Keratinocyte (primary cell): ENCODE results near the gene SKOR1. TPM values are rescaled to one million over a fixed set of nuclear protein-coding genes. Genes with fewer than 3 reads are reported as not detected.

Experiments used
- DNase-seq: peaks from one replicate; pipeline ENCODE4 v3.0.0-alpha.2; 2011; ENCODE audit warnings: low read depth, missing footprints, low spot score
- FAIRE-seq: peaks from 2 replicates; lab custom pipeline; 2011; peaks lifted over from hg19 to GRCh38; lab: Jason Lieb, UNC
- H2AFZ ChIP-seq: 2 replicates; pipeline ENCODE4 v1.6.0; 2012; ENCODE audit warnings: low read length, control low read depth, inconsistent platforms; ENCODE audit not compliant: control insufficient read depth
- H3K27ac ChIP-seq: 2 replicates; pipeline ENCODE4 v1.5.1; 2011; ENCODE audit warnings: low read length; ENCODE audit not compliant: control insufficient read depth, insufficient read depth
- H3K27me3 ChIP-seq: 3 replicates; pipeline ENCODE4 v1.6.0; 2011; ENCODE audit warnings: low read length; ENCODE audit not compliant: control insufficient read depth, insufficient read depth; ENCODE audit errors: extremely low read depth
- H3K36me3 ChIP-seq, 2 experiments: 2 replicates in 1 of 2; 3 replicates in 1 of 2; pipeline ENCODE4 v1.5.1; 2011; ENCODE audit warnings: low read length in 2 of 2, mild to moderate bottlenecking in 1 of 2; ENCODE audit not compliant: control insufficient read depth in 2 of 2, insufficient read depth in 2 of 2; ENCODE audit errors: extremely low read depth in 1 of 2
- H3K4me1 ChIP-seq: 3 replicates; pipeline ENCODE4 v1.5.1; 2011; ENCODE audit warnings: low read length; ENCODE audit not compliant: control insufficient read depth, insufficient read depth; ENCODE audit errors: extremely low read depth
- H3K4me2 ChIP-seq: 3 replicates; pipeline ENCODE4 v1.6.0; 2011; ENCODE audit warnings: low read depth, low read length; ENCODE audit not compliant: control insufficient read depth, insufficient read depth; ENCODE audit errors: extremely low read depth
- H3K4me3 ChIP-seq, 3 experiments: fragments of 200-600 bp in 1 of 3; sonication (generic) in 1 of 3; 2 replicates in 2 of 3; 3 replicates in 1 of 3; pipeline ENCODE4 v1.5.1; 2011 to 2016; ENCODE audit warnings: low read length in 3 of 3, mild to moderate bottlenecking in 3 of 3, control low read depth in 2 of 3, inconsistent platforms in 1 of 3, low read depth in 1 of 3, mixed read lengths in 1 of 3, mixed run types in 1 of 3, moderate library complexity in 1 of 3; ENCODE audit not compliant: control insufficient read depth in 2 of 3, insufficient read depth in 2 of 3; ENCODE audit errors: extremely low read depth in 1 of 3
- H3K79me2 ChIP-seq: 2 replicates; pipeline ENCODE4 v1.6.0; 2012; ENCODE audit warnings: low read length; ENCODE audit not compliant: control insufficient read depth, insufficient read depth
- H3K9ac ChIP-seq: 3 replicates; pipeline ENCODE4 v1.6.0; 2011; ENCODE audit warnings: low read length; ENCODE audit not compliant: control insufficient read depth, insufficient read depth; ENCODE audit errors: extremely low read depth
- H3K9me1 ChIP-seq: 3 replicates; pipeline ENCODE4 v1.6.0; 2011; ENCODE audit warnings: low read length; ENCODE audit not compliant: control insufficient read depth, insufficient read depth; ENCODE audit errors: extremely low read depth
- H3K9me3 ChIP-seq: 2 replicates; pipeline ENCODE4 v1.5.1; 2012; ENCODE audit warnings: low read depth, low read length; ENCODE audit not compliant: control insufficient read depth
- H4K20me1 ChIP-seq: 3 replicates; pipeline ENCODE4 v1.6.0; 2011; ENCODE audit warnings: low read length; ENCODE audit not compliant: control insufficient read depth, insufficient read depth; ENCODE audit errors: extremely low read depth
- EZH2 ChIP-seq: IDR thresholded peaks from one replicate; pipeline ENCODE4 v1.6.1; 2012; ENCODE audit warnings: inconsistent platforms, mild to moderate bottlenecking, low read length, moderate library complexity
- dilution Hi-C: fragments of 300-500 bp; cut with MboI; formaldehyde crosslinking; loops from one replicate; pipeline ENCODE4 v1.7.0; 2020; ENCODE audit warnings: low sequenced_read_pairs; ENCODE audit not compliant: extremely low pct_ligation_motif_present
- polyA plus RNA-seq, 5 experiments: library from polyadenylated mRNA; depleted of rRNA in 3 of 5; stranded (reverse) in 3 of 5; stranded (forward) in 1 of 5; unstranded in 1 of 5; fragments of >200 nt; gene quantifications; 1 replicate in 1 of 5; 2 replicates in 3 of 5; 3 replicates in 1 of 5; pipeline versions ENCODE4 v1.2.1 to v1.2.3, GENCODE V29; 2011 to 2012; ENCODE audit warnings: missing spikeins in 2 of 5, low read depth in 1 of 5, low replicate concordance in 1 of 5
- TF ChIP-seq, protein P1 (sequence below), 3 experiments: IDR thresholded peaks in 1 of 3; conservative IDR thresholded peaks in 1 of 3; optimal IDR thresholded peaks in 1 of 3; 2 replicates in 2 of 3; 3 replicates in 1 of 3; pipeline versions ENCODE3 to v1.5.1; 2011; ENCODE audit warnings: low read length in 3 of 3, mild to moderate bottlenecking in 3 of 3, moderate library complexity in 2 of 3, control low read depth in 1 of 3, inconsistent platforms in 1 of 3; ENCODE audit not compliant: insufficient read depth in 2 of 3; ENCODE audit errors: extremely low read depth in 1 of 3

Gene SKOR1
- polyA plus RNA-seq, 1 donor (not counting 4 experiments of a cell fraction or from before 2014, with no cell fraction given) = 0.03 TPM

DNA sequence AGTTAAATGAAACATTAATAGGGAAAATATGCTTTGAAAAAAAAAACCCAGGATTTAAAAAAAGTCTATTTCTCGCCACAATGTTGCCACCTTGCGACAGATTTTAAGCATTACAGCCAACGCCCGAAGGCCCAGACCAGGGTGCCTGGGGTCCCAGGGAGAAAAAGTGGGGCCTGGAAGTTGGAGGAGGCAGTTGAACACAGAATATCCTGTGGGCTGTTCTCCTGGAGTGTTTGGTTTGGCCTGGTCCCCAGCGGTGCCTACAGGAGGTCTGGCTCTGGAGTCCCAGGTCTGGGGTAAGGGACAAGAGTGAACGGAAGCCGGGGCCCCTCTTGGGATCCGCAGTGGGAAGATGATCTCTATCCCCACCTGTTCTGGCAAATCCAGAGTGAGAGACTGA is 11.2 kb downstream of the SKOR1 start:
- H3K9me3 ChIP-seq = no peaks in the 10 kb centered on the region
- H3K4me2 ChIP-seq = peak overlapping the region; percentile 83
- no peak for DNase-seq
- peak overlapping the region; percentile 38 for H3K9ac ChIP-seq
- TF ChIP-seq EZH2 = no peak
- TF ChIP-seq, protein P1, sequence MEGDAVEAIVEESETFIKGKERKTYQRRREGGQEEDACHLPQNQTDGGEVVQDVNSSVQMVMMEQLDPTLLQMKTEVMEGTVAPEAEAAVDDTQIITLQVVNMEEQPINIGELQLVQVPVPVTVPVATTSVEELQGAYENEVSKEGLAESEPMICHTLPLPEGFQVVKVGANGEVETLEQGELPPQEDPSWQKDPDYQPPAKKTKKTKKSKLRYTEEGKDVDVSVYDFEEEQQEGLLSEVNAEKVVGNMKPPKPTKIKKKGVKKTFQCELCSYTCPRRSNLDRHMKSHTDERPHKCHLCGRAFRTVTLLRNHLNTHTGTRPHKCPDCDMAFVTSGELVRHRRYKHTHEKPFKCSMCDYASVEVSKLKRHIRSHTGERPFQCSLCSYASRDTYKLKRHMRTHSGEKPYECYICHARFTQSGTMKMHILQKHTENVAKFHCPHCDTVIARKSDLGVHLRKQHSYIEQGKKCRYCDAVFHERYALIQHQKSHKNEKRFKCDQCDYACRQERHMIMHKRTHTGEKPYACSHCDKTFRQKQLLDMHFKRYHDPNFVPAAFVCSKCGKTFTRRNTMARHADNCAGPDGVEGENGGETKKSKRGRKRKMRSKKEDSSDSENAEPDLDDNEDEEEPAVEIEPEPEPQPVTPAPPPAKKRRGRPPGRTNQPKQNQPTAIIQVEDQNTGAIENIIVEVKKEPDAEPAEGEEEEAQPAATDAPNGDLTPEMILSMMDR (optimal IDR thresholded peaks at IDR 0.05 in 1 of 3, IDR thresholded peaks at IDR 0.05 in 1 of 3, conservative IDR thresholded peaks at IDR 0.05 in 1 of 3; ENCODE audit: extremely low read depth in 1 of 3, insufficient read depth in 2 of 3, low read length in 3 of 3) = peak; percentile 56 to 81 (median 59)
- no peaks in the 10 kb centered on the region for H3K36me3 ChIP-seq
- no peak overlapping the region for H2AFZ ChIP-seq
- peak overlapping the region in 1 of 3 experiments; percentile 71 for H3K4me3 ChIP-seq
- H3K9me1 ChIP-seq = no peaks in the 10 kb centered on the region
- H3K4me1 ChIP-seq = peaks cover 30% of the 10 kb centered on the region
- peaks cover 46% of the 10 kb centered on the region for H3K27me3 ChIP-seq
- no peaks in the 10 kb centered on the region for H4K20me1 ChIP-seq
- no peak overlapping the region for H3K27ac ChIP-seq
- no peak for FAIRE-seq
- no peaks in the 10 kb centered on the region for H3K79me2 ChIP-seq
- dilution Hi-C loops = no loop called here

DNA sequence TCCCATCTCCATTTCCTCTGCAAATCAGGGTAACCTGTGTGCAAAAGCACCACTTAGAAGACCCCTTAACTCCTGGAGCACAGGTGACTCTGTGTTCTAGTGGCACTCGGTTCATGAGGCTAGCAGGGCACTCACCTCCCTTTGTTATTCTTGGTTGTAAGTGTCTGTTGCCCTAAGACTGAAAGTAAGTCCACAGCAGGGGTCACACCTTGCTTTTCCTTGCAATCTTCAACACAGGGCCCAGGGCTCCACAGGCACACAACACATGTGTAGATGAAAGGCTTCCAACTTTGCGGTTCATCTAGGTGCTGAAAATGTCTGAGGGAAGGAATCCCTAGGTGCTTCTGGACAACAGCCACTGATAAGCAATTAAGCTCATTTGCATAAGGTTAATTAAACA is 11.6 kb downstream of the SKOR1 start:
- no peak overlapping the region for H3K4me3 ChIP-seq
- no peaks in the 10 kb centered on the region for H3K79me2 ChIP-seq
- H3K36me3 ChIP-seq = no peaks in the 10 kb centered on the region
- H3K9me3 ChIP-seq = no peaks in the 10 kb centered on the region
- H3K4me2 ChIP-seq = no peak overlapping the region
- H3K9me1 ChIP-seq = no peaks in the 10 kb centered on the region
- DNase-seq (no peak), FAIRE-seq (no peak)
- no peak for TF ChIP-seq EZH2
- TF ChIP-seq, protein P1 (optimal IDR thresholded peaks at IDR 0.05 in 1 of 3, IDR thresholded peaks at IDR 0.05 in 1 of 3, conservative IDR thresholded peaks at IDR 0.05 in 1 of 3; ENCODE audit: extremely low read depth in 1 of 3, insufficient read depth in 2 of 3, low read length in 3 of 3) = no peak
- no peak overlapping the region for H2AFZ ChIP-seq
- H4K20me1 ChIP-seq = no peaks in the 10 kb centered on the region
- dilution Hi-C loops = no loop called here
- peaks cover 42% of the 10 kb centered on the region for H3K27me3 ChIP-seq
- no peak overlapping the region for H3K9ac ChIP-seq
- H3K27ac ChIP-seq = no peak overlapping the region
- peaks cover 31% of the 10 kb centered on the region for H3K4me1 ChIP-seq
